ENCODE data around the gene KRTAP12-2. TPM values are rescaled to one million over a fixed set of nuclear protein-coding genes. Genes with fewer than 3 reads are reported as not detected.

Gene KRTAP12-2
- total RNA-seq, result not detected in 2 replicates

- DNase-seq (ENCODE audit: low read depth in 2 of 2), result no peak
Observed at GRCh38 chr21:44666401-44667320, at the start of gene KRTAP12-2. TSS of gene KRTAP12-2 (minus strand) at chr21:44666927. CDS start at chr21:44666886, 41 bp downstream.

GRCh38 chr21:44714905-44715304, 48.2 kb upstream of the KRTAP12-2 start:
- DNase-seq (ENCODE audit: low read depth in 2 of 2), result no peak

- DNase-seq (ENCODE audit: low read depth in 2 of 2), result no peak
Observed at GRCh38 chr21:44713846-44714245, 47.1 kb upstream of the KRTAP12-2 start.

GRCh38 chr21:44713130-44713529, 46.4 kb upstream of the KRTAP12-2 start:
- DNase-seq (ENCODE audit: low read depth in 2 of 2), result no peak

GRCh38 chr21:44712203-44713028, 45.7 kb upstream of the KRTAP12-2 start:
- DNase-seq (ENCODE audit: low read depth in 2 of 2), result no peak

GRCh38 chr21:44711327-44712202, 44.8 kb upstream of the KRTAP12-2 start, which contains the start of gene TSPEAR:
TSS of gene TSPEAR (minus strand) at chr21:44711572. CDS start at chr21:44711514, 58 bp downstream.
- no peak for DNase-seq (ENCODE audit: low read depth in 2 of 2)

- DNase-seq (ENCODE audit: low read depth in 2 of 2), result no peak
Observed at GRCh38 chr21:44710756-44711326, 44.1 kb upstream of the KRTAP12-2 start.

- no peak for DNase-seq (ENCODE audit: low read depth in 2 of 2)
Observed at GRCh38 chr21:44710294-44710665, 43.6 kb upstream of the KRTAP12-2 start.

GRCh38 chr21:44709426-44710293, 42.9 kb upstream of the KRTAP12-2 start:
- DNase-seq (ENCODE audit: low read depth in 2 of 2), result no peak

- no peak for DNase-seq (ENCODE audit: low read depth in 2 of 2)
Observed at GRCh38 chr21:44708866-44709425, 42.2 kb upstream of the KRTAP12-2 start.

GRCh38 chr21:44708213-44708865, 41.6 kb upstream of the KRTAP12-2 start:
- no peak for DNase-seq (ENCODE audit: low read depth in 2 of 2)

GRCh38 chr21:44706706-44707581, 40.2 kb upstream of the KRTAP12-2 start:
- no peak for DNase-seq (ENCODE audit: low read depth in 2 of 2)

- no peak for DNase-seq (ENCODE audit: low read depth in 2 of 2)
Observed at GRCh38 chr21:44706026-44706705, 39.4 kb upstream of the KRTAP12-2 start.

- no peak for DNase-seq (ENCODE audit: low read depth in 2 of 2)
Observed at GRCh38 chr21:44704636-44705001, 37.9 kb upstream of the KRTAP12-2 start.

GRCh38 chr21:44703731-44704635, 37.3 kb upstream of the KRTAP12-2 start:
- no peak for DNase-seq (ENCODE audit: low read depth in 2 of 2)

- no peak for DNase-seq (ENCODE audit: low read depth in 2 of 2)
Observed at GRCh38 chr21:44702973-44703730, 36.4 kb upstream of the KRTAP12-2 start.
